ENCODE measurements around the gene PRKCD. TPM values are rescaled to one million over a fixed set of nuclear protein-coding genes. Genes with fewer than 3 reads are reported as not detected.

The PRKCD gene
- polyA plus RNA-seq, 10 donors, result 5.8 to 9.5 (median 7.0) TPM

- no peak for DNase-seq
Measured at GRCh38 chr3:53170325-53171063, 9.5 kb downstream of the PRKCD start.

- DNase-seq, result no peak
Measured at GRCh38 chr3:53171064-53171418, 10.0 kb downstream of the PRKCD start.

- DNase-seq, result no peak
Measured at GRCh38 chr3:53171827-53172505, 11.0 kb downstream of the PRKCD start.

GRCh38 chr3:53173107-53173506 lies 12.1 kb downstream of the PRKCD start:
- no peak for DNase-seq

GRCh38 chr3:53174346-53175250 lies 13.6 kb downstream of the PRKCD start:
- no peak for DNase-seq

- no peak for DNase-seq
Measured at GRCh38 chr3:53175613-53176540, 14.9 kb downstream of the PRKCD start.

GRCh38 chr3:53178246-53178645 lies 17.2 kb downstream of the PRKCD start:
- DNase-seq, result no peak

GRCh38 chr3:53179580-53179979 lies 18.6 kb downstream of the PRKCD start:
- DNase-seq, result no peak

GRCh38 chr3:53180305-53181023 lies 19.5 kb downstream of the PRKCD start:
- DNase-seq, result no peak

- DNase-seq, result no peak
Measured at GRCh38 chr3:53181024-53181371, 20.0 kb downstream of the PRKCD start.

GRCh38 chr3:53181528-53181927 lies 20.5 kb downstream of the PRKCD start:
- DNase-seq, result no peak

GRCh38 chr3:53182764-53183355 lies 21.9 kb downstream of the PRKCD start:
- no peak for DNase-seq

- DNase-seq, result no peak
Measured at GRCh38 chr3:53183514-53183913, 22.5 kb downstream of the PRKCD start.

- no peak for DNase-seq
Measured at GRCh38 chr3:53184701-53185100, 23.7 kb downstream of the PRKCD start.

- DNase-seq, result no peak
Measured at GRCh38 chr3:53185761-53186465, 24.9 kb downstream of the PRKCD start.

- no peak for DNase-seq
Measured at GRCh38 chr3:53186726-53187125, 25.7 kb downstream of the PRKCD start.

- no peak for DNase-seq
Measured at GRCh38 chr3:53187430-53187829, 26.4 kb downstream of the PRKCD start.

GRCh38 chr3:53188136-53188685 lies 27.2 kb downstream of the PRKCD start:
- no peak for DNase-seq

- no peak for DNase-seq
Measured at GRCh38 chr3:53188720-53189119, 27.7 kb downstream of the PRKCD start.

Measured in muscle of back (tissue), 11 donors.